Activated CD8-positive, alpha-beta T cell treated with anti-CD3 and anti-CD28 coated beads for 36 hours (primary cell): ENCODE data around the gene GOLIM4. TPM values are rescaled to one million over a fixed set of nuclear protein-coding genes. Genes with fewer than 3 reads are reported as not detected.

ENCODE experiments used
- ATAC-seq: fragments of 200-7000 bp; cut with Tn5 transposase; one replicate; pipeline ENCODE4 v1.10.0; 2021; ENCODE audit warnings: mild to moderate bottlenecking, moderate library complexity
- CTCF ChIA-PET: fragments of 350-600 bp; sonication (Branson Sonifier 250); formaldehyde crosslinking; loops from one replicate; lab custom pipeline; 2021; ENCODE audit warnings: antibody characterized with exemption; lab: Charles Lee
- POLR2A ChIA-PET: fragments of 350-600 bp; sonication (Branson Sonifier 250); formaldehyde crosslinking; loops from one replicate; lab custom pipeline; 2021; ENCODE audit warnings: antibody characterized with exemption; lab: Charles Lee
- DNase-seq: peaks from one replicate; pipeline ENCODE4 v3.0.0-alpha.2; 2020
- H3K27ac Mint-ChIP-seq: one replicate; pipeline ENCODE4 v1.8.0; 2021; ENCODE audit warnings: mild to moderate bottlenecking, mixed read lengths
- H3K27me3 Mint-ChIP-seq: one replicate; pipeline ENCODE4 v1.8.0; 2021; ENCODE audit warnings: mixed read lengths
- H3K36me3 Mint-ChIP-seq: one replicate; pipeline ENCODE4 v1.8.0; 2021; ENCODE audit warnings: low read depth, mixed read lengths
- H3K4me1 Mint-ChIP-seq: one replicate; pipeline ENCODE4 v1.8.0; 2021; ENCODE audit warnings: low read depth, mixed read lengths
- H3K4me3 Mint-ChIP-seq: one replicate; pipeline ENCODE4 v1.8.0; 2021; ENCODE audit warnings: mild to moderate bottlenecking, moderate library complexity, mixed read lengths
- H3K9me3 Mint-ChIP-seq: one replicate; pipeline ENCODE4 v1.8.0; 2021; ENCODE audit warnings: mixed read lengths
- CTCF ChIP-seq: fragments of 200-600 bp; IDR thresholded peaks from one replicate; pipeline ENCODE4 v1.8.0; 2022; ENCODE audit warnings: antibody characterized with exemption, mild to moderate bottlenecking
- intact Hi-C: fragments of 100-400 bp; cut with micrococcal nuclease; formaldehyde crosslinking; loops from one replicate; pipeline ENCODE4 v1.10.0; 2022
- total RNA-seq, 2 experiments: library from RNA; stranded (reverse); gene quantifications; one replicate each; pipeline ENCODE4 v1.2.3, GENCODE V29; 2021

GOLIM4 gene
- total RNA-seq, 2 experiments from 2014 or later, result 5.5 to 6.4 TPM

- no peak for TF ChIP-seq CTCF
- CTCF ChIA-PET, result no interaction called here
- Mint-ChIP-seq H3K4me3 (no peak overlapping the region), H3K27me3 (no peaks in the 10 kb centered on the region), H3K36me3 (no peaks in the 10 kb centered on the region), H3K9me3 (no peaks in the 10 kb centered on the region), H3K4me1 (peaks cover 2% of the 10 kb centered on the region), H3K27ac (no peak overlapping the region)
- DNase-seq (no peak), ATAC-seq (peak; percentile 47)
- intact Hi-C loops, result no loop called here
- POLR2A ChIA-PET, result interaction anchor here (1.0 kb wide), 1 partner anchor 10 kb away, joined by 3 read pairs; no protein-coding TSS in a partner anchor
These were observed 24.0 kb downstream of the GOLIM4 start for GRCh38 chr3:168071591-168072322.

- Mint-ChIP-seq H3K27ac (no peak overlapping the region), H3K4me3 (no peak overlapping the region), H3K4me1 (peaks cover 2% of the 10 kb centered on the region), H3K36me3 (no peaks in the 10 kb centered on the region), H3K9me3 (no peaks in the 10 kb centered on the region), H3K27me3 (no peaks in the 10 kb centered on the region)
- CTCF ChIA-PET, result no interaction called here
- no peak for ATAC-seq
- TF ChIP-seq CTCF, result no peak
- POLR2A ChIA-PET, result no interaction called here
- DNase-seq, result no peak
- intact Hi-C loops, result no loop called here
These were observed 24.8 kb downstream of the GOLIM4 start for GRCh38 chr3:168070919-168071318.

GRCh38 chr3:168068346-168068745 lies 27.4 kb downstream of the GOLIM4 start:
- intact Hi-C loops, result no loop called here
- Mint-ChIP-seq H3K36me3 (no peaks in the 10 kb centered on the region), H3K27me3 (no peaks in the 10 kb centered on the region), H3K4me3 (no peak overlapping the region), H3K27ac (no peak overlapping the region), H3K9me3 (no peaks in the 10 kb centered on the region), H3K4me1 (peaks cover 2% of the 10 kb centered on the region)
- ATAC-seq (no peak), DNase-seq (no peak)
- TF ChIP-seq CTCF, result no peak
- CTCF ChIA-PET, result no interaction called here
- POLR2A ChIA-PET, result no interaction called here

- no peaks in the 10 kb centered on the region for H3K9me3 Mint-ChIP-seq
- H3K4me3 Mint-ChIP-seq, result no peak overlapping the region
- H3K36me3 Mint-ChIP-seq, result no peaks in the 10 kb centered on the region
- ATAC-seq (no peak), DNase-seq (no peak)
- ChIA-PET CTCF (no interaction called here), POLR2A (no interaction called here)
- H3K27me3 Mint-ChIP-seq, result peaks cover 2% of the 10 kb centered on the region
- no peak for TF ChIP-seq CTCF
- H3K4me1 Mint-ChIP-seq, result peaks cover 5% of the 10 kb centered on the region
- no peak overlapping the region for H3K27ac Mint-ChIP-seq
- intact Hi-C loops, result no loop called here
These were observed 28.8 kb downstream of the GOLIM4 start for GRCh38 chr3:168066882-168067281.

GRCh38 chr3:168065569-168065968 lies 30.2 kb downstream of the GOLIM4 start:
- no peak for DNase-seq
- ChIA-PET POLR2A (interaction anchor here (1.2 kb wide), 1 partner anchor 23 kb away, joined by 3 read pairs; no protein-coding TSS in a partner anchor), CTCF (interaction anchor here (1.6 kb wide), 1 partner anchor 18 kb away, joined by 4 read pairs; no protein-coding TSS in a partner anchor)
- Mint-ChIP-seq H3K4me1 (peaks cover 14% of the 10 kb centered on the region), H3K27ac (no peak overlapping the region), H3K9me3 (no peaks in the 10 kb centered on the region), H3K27me3 (peaks cover 2% of the 10 kb centered on the region), H3K36me3 (no peaks in the 10 kb centered on the region), H3K4me3 (no peak overlapping the region)
- no peak for TF ChIP-seq CTCF
- no peak for ATAC-seq
- intact Hi-C loops, result no loop called here
